Mucosa of descending colon (tissue), 3 donors: ENCODE measurements around the gene FGFRL1. TPM values are rescaled to one million over a fixed set of nuclear protein-coding genes. Genes with fewer than 3 reads are reported as not detected.

Experiments used
- ATAC-seq: fragments of 200-7000 bp; cut with Tn5 transposase; one replicate; pipeline ENCODE4 v1.9.1; 2020; ENCODE audit warnings: mild to moderate bottlenecking, moderate library complexity
- DNase-seq, 3 donors: peaks; one replicate each; pipeline ENCODE4 v3.0.0-alpha.2; 2020
- H3K36me3 ChIP-seq: fragments of 200-600 bp; one replicate; pipeline ENCODE4 v1.8.0; 2021; ENCODE audit warnings: low read depth, mild to moderate bottlenecking
- H3K4me1 ChIP-seq: fragments of 200-600 bp; one replicate; pipeline ENCODE4 v1.8.0; 2021; ENCODE audit warnings: low read depth, mild to moderate bottlenecking
- H3K4me3 ChIP-seq: fragments of 200-600 bp; one replicate; pipeline ENCODE4 v1.8.0; 2021; ENCODE audit warnings: mild to moderate bottlenecking
- H3K9me3 ChIP-seq: fragments of 200-600 bp; one replicate; pipeline ENCODE4 v1.8.0; 2021; ENCODE audit warnings: mild to moderate bottlenecking
- intact Hi-C, 2 donors: fragments of 100-400 bp; cut with DNase I in 1 of 2; cut with micrococcal nuclease in 1 of 2; formaldehyde crosslinking; loops; one replicate each; pipeline versions ENCODE4 v1.11.0 to v1.11.1; 2022; cut with DNase I, micrococcal nuclease
- long read RNA-seq, 2 donors: library from polyadenylated mRNA; unstranded; transcript quantifications; one replicate each; pipeline ENCODE4 v2.0.0, GENCODE V29; 2019 to 2021
- total RNA-seq, 3 donors: library from RNA; stranded (reverse); fragmentation: NEBNext Ultra II Directional in 2 of 3; extraction: Animal tissue kit (Norgen Biotek cat#: 25700) in 2 of 3; gene quantifications; one replicate each; pipeline versions ENCODE4 v1.2.1 to v1.2.4, GENCODE V29; 2021 to 2023
- TF ChIP-seq, protein P1 (sequence below): fragments of 200-600 bp; IDR thresholded peaks from one replicate; pipeline ENCODE4 v1.8.0; 2022; ENCODE audit warnings: antibody characterized with exemption, mild to moderate bottlenecking
- donor health status: DM: no; HTN: no; CAD: no; lungs with moderate emphysema.
- donor health status: DM: no; HTN: no; CAD: no.
- donor health status: DM: no; HTN: yes; CAD: no.

Gene FGFRL1, protein sequence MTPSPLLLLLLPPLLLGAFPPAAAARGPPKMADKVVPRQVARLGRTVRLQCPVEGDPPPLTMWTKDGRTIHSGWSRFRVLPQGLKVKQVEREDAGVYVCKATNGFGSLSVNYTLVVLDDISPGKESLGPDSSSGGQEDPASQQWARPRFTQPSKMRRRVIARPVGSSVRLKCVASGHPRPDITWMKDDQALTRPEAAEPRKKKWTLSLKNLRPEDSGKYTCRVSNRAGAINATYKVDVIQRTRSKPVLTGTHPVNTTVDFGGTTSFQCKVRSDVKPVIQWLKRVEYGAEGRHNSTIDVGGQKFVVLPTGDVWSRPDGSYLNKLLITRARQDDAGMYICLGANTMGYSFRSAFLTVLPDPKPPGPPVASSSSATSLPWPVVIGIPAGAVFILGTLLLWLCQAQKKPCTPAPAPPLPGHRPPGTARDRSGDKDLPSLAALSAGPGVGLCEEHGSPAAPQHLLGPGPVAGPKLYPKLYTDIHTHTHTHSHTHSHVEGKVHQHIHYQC
- total RNA-seq = 10 to 100 TPM; 14.7 to 19.3 (median 16.9) TPM
- long read RNA-seq, donor 1, partial matches to known transcripts = 2 of 7 reads
- long read RNA-seq, donor 1, other reads (novel, unspliced or antisense) = 4 of 7 reads
- long read RNA-seq, donor 2 = 0 reads

DNA sequence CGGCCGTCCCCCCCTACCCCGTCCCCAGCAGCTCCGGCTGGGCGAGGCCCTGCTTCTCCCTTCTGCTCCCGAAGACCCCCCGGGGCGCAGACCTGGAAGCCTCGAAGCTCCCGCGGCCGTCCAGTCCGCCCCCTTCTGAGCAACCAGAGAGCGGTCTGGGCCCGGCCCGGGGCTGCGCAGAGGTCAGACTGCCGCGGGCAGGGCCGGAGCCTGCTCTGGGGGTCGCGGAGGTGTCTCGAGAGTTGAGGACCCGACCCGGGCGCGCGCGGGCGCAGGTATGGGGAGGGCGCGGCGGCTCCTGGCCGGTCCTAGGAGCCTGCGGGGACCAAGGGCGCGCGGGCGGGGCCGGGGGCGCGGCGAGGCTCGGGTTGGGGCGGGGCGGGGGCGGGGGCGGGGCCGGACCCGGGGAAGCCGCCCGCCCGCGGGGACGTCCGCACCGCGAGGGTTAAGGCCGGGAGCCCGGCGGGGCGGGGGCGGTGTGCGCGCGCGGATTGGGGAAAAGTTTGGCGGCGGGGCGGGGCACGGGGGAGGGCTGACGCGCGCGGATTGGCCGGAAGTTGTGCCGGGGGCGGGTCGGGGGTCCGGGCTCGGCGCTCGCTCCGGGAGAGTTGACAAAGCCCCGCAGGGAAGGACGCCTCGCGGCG lies at the start of gene FGFRL1:
Gene FGFRL1, plus strand, starts transcription at position 605 of the 644 bp plus-strand sequence. CDS start 860 bp downstream, outside the sequence.
- Histone ChIP-seq H3K4me1 (peaks cover 11% of the 10 kb centered on the region), H3K9me3 (no peaks in the 10 kb centered on the region), H3K36me3 (no peaks in the 10 kb centered on the region), H3K4me3 (no peak within 1 kb of the TSS)
- TF ChIP-seq, protein P1, sequence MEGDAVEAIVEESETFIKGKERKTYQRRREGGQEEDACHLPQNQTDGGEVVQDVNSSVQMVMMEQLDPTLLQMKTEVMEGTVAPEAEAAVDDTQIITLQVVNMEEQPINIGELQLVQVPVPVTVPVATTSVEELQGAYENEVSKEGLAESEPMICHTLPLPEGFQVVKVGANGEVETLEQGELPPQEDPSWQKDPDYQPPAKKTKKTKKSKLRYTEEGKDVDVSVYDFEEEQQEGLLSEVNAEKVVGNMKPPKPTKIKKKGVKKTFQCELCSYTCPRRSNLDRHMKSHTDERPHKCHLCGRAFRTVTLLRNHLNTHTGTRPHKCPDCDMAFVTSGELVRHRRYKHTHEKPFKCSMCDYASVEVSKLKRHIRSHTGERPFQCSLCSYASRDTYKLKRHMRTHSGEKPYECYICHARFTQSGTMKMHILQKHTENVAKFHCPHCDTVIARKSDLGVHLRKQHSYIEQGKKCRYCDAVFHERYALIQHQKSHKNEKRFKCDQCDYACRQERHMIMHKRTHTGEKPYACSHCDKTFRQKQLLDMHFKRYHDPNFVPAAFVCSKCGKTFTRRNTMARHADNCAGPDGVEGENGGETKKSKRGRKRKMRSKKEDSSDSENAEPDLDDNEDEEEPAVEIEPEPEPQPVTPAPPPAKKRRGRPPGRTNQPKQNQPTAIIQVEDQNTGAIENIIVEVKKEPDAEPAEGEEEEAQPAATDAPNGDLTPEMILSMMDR = no peak
- intact Hi-C loops = no loop called here
- ATAC-seq (peak; percentile 66), DNase-seq (peak; percentile 94 to 96 (median 96))

DNA sequence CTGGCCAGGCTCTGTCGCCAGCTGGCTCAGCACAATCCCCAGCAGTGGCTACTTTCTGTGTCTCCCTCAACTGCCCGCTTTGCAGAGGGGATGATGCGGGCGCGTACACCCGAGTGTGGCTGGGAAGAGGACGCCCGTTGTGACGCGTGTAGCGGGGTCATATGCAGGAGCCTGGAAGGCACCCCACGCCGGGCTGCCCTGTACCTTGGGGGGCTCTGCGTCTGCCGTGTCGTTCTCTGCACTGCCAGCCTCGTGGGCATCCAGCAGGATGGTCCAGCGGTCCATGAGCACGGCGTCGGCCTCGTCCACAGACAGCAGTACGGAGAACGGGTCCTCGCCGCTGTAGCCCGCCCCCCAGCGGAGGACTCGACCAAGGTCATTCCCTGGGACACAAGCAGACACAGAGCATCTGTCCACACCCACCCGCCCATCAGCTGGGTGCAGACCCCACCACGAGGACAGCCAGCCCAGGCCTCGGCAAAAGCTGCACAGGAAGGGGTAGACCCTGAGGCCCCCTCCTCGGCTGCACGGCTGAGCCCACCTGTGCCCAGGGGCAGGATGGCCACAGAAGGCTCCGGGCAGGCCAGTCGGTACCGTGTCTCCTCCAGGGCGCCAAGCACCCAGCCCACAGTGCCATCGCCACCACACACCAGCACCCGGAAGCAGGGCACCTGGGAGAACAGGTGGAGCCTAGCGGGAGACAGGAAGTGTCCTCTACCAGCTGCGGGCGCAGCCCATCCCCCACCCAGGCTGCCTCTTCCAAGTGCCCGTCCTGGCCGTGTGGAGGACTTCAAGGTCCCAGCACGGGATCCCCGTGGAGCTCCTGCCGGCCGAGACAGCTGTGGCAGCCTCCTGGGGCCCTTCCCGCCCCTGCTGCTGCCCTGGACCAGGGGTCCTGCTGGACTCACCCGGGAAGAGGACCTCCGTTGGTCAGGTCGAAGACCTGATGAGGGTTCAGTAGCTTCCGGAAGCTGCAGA lies 48.9 kb upstream of the FGFRL1 start:
- TF ChIP-seq, protein P1 = no peak
- Histone ChIP-seq H3K4me1 (peaks cover 6% of the 10 kb centered on the region), H3K4me3 (no peak overlapping the region), H3K9me3 (no peaks in the 10 kb centered on the region), H3K36me3 (no peaks in the 10 kb centered on the region)
- ATAC-seq = peak; percentile 88
- DNase-seq = peak; percentile 84 to 89 (median 86)
- intact Hi-C loops = no loop called here

DNA sequence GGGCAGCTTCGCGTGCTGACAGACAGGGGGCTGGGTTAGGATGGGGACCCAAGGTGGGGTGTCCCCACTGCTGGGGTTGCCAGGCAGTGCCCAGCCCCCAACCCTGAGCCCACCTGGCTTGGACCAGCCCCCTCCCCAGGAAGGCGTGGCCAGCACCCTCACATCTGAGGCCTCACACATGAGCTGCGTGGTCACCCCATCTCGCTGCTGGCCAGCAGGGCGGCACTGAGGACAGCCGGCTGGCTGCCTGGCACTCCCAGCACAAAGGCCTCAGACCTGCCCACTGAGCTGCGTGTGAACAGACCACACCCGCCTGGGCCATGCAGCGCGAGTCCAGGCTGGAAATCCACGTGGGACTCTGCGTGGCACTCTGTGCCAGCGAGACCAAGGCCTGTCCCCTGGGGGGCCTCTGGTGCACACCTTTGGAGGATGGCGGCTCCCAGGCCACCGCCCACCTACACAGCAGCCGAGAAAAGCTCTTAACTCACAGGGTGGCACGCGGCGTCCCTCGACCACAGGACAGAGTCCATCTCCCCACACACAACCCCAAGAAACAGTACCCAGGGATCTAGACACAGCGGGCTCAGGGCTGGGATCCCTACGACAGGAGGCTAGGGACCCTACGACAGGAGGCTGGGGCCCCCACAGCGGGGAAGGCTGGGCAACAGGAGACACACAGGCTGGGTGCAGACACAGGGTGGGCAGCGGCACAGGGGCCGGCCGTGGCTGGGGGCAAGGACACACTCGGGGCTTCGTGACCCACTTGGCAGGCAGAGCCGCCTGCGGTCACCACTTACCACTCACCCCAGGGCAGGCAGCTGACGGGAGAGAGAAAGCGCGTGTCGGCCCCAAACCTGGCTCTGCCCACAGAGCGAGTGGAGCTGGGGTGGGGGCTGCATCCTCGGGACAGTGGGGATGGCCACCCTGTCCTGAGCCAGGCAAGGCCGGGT lies 47.9 kb upstream of the FGFRL1 start:
- no peak overlapping the region for H3K4me3 ChIP-seq
- H3K36me3 ChIP-seq = no peaks in the 10 kb centered on the region
- intact Hi-C loops = no loop called here
- ATAC-seq = peak; percentile 74
- TF ChIP-seq, protein P1 = no peak
- peak; percentile 51 to 77 (median 76) for DNase-seq
- H3K4me1 ChIP-seq = peaks cover 6% of the 10 kb centered on the region
- H3K9me3 ChIP-seq = no peaks in the 10 kb centered on the region

DNA sequence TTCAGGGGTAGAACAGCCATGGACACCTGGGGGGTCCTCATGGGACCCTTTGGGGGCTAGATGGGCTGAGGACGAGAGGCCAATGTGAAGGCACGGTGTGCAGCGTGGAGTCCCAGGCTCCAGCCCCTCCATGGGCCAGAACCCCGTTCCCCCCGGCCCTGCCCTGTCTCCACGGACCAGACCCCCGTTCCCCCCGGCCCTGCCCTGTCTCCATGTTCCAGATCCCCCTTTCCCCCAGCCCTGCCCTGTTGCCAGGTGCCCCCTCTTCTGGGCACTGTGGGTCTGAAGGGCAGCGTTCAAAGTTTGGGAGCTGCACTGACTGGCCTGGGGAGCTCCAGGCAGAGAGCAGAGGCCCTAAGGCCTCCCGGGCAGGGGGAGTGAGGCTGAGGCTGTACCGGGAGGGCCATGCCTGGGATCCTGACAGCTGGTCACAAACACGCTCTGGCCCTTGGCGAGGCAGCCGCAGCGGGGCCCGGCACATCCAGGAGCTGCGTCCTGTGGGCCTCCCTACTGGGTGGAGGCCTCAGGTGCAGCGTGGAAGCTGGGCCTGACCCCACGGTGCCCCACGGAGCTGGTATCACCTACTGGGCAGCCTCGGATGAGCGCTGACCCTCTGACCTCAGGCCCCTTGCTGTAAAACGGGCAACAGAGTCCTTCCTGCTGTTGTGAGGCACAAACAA lies 46.9 kb upstream of the FGFRL1 start:
- TF ChIP-seq, protein P1 = no peak
- Histone ChIP-seq H3K36me3 (no peaks in the 10 kb centered on the region), H3K4me1 (peaks cover 9% of the 10 kb centered on the region), H3K4me3 (no peak overlapping the region), H3K9me3 (no peaks in the 10 kb centered on the region)
- ATAC-seq (no peak), DNase-seq (no peak)
- intact Hi-C loops = no loop called here
